GM12872 (cell line): ENCODE data around the gene GALNTL6.

Experiments used
- CTCF ChIP-seq: IDR thresholded peaks from 3 replicates; pipeline ENCODE4 v1.5.1; 2011; ENCODE audit warnings: low read depth, mild to moderate bottlenecking, low read length, moderate library complexity; ENCODE audit not compliant: insufficient read depth

The GALNTL6 gene

DNA sequence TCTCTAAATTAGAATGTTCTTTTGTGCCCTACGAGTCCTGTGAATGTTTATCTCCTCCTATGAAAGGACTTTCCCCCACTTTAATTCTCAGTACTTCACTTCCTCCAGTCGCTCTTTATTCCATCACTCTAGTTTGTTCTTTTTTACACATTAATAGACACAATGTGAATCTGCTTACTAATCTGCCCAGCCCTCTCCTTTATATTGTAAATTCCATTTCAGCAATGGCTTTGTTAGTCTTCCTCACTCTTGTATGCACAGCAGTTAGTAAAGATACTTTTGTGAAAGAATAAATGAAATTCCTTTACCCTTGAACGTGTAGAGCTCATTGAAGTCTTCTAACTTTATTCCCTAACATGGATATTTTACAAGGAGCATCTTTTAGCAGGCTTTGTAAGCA is 255.3 kb downstream of the GALNTL6 start:
- no peak for TF ChIP-seq CTCF

DNA sequence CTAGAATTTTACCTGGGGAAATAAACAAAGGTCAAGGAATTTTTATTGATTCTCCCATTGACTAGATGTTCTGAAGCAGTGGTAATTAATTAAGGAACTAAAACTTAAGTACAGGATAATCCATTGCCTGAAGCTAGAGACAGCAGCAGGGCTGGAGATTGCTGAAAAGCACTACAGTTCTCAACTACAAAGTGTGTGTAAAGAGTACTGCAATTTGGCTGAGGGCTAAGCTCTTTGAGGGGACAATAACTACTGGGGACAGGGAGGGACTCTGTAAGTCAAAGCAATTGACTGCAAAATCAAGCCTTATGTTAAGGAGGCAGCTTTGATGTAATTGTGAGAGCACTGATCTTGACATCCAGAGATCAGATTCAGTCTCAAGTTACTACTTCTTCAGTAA is 260.4 kb downstream of the GALNTL6 start:
- TF ChIP-seq CTCF = no peak

DNA sequence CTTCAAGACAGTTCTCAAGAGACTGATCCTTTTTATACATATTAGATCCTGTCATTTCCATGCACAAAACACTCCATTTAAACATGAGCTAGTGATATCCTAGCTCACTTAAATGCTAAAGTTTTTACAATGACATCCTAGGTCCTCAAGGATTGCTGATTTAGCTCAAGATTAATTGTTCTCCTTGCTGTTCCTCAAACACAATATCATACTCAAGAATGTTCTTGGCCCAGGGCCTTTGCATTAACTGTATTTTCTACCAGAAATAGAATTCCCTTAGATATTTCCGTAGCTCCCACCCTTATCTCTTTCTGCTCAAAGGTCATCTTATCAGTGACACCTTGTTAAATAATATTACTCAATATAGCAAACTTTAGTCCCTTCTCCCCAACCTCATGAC is 270.1 kb downstream of the GALNTL6 start:
- no peak for TF ChIP-seq CTCF

DNA sequence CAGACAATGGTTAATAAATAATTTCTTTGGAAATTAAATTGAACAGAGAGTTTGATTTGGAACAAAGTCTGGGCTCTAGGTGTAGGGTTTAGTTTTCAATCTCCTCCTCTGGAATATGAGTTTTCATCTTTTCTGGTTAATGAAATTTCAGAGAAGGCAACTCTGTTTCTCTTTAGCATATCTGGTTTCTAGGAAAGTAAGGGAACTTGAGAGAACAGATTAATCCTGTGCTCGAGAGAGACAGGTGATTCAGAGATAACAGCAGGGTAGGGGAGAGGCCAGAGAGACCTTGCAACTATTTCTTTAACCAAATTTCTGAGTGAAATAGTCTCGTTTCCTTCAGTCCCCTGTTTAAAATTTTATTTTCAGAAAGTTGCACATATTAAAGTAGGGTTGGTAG is 275.4 kb downstream of the GALNTL6 start:
- no peak for TF ChIP-seq CTCF

GRCh38 chr4:172095161-172095560 is 282.0 kb downstream of the GALNTL6 start:
- TF ChIP-seq CTCF = no peak

GRCh38 chr4:172096786-172097185 is 283.6 kb downstream of the GALNTL6 start:
- TF ChIP-seq CTCF = no peak

- no peak for TF ChIP-seq CTCF
Observed at GRCh38 chr4:172099376-172099775, 286.2 kb downstream of the GALNTL6 start.

- no peak for TF ChIP-seq CTCF
Observed at GRCh38 chr4:172103456-172103855, 290.3 kb downstream of the GALNTL6 start.
